NCI-H146 (cell line): ENCODE data around the gene DHCR7.
A peak's percentile ranks its signal among the peaks of the same experiment; 100 is the strongest.
"Not testable (repeated sequence)": the region's sequence is repeated elsewhere in the genome, so short reads cannot be mapped to it uniquely, and the experiment has no call there.

Experiments used
- DNase-seq: peaks from one replicate; lab custom pipeline; 2025; lab: John Stamatoyannopoulos, UW

The DHCR7 gene

DNA sequence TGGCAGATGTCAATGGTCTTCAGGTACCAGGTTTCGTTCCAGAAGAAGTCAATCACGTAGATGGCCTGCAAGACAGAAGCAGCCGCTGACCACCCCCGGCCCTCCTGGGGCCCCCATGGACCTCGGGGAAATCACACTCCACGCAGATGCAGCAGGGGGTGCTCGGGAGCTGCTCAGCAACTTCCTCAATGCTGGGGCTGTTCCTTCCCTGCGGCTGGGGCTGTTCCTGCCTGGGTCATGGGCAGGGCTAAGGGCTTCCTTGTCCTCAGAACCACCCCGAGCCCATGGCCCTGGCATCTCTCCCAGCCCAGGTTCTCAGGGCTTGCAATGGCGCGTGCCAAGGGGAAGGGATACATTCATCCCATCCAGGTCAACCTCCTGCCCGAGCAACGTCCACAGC is 10.3 kb downstream of the DHCR7 start:
- no peak for DNase-seq

GRCh38 chr11:71437399-71437798 is 10.8 kb downstream of the DHCR7 start:
- no peak for DNase-seq

DNA sequence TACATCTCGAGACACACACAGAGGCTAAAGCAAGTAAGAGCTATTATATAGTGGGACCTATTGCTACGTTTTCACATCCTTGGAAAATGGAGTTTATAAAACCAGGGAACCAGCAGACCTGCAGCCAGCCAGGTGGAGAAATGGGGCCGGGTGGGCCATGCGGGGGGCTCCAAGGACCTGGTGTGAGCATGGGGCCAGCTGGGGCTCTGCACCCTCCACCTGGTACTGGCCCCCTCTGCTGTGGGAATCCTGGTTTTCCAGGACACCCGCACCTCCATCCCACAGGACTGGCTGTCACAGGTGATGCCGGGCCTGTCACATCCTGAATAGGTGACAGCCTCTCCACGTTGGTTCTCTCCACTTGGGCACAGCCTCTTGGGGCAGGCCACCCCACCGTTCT is 11.3 kb downstream of the DHCR7 start:
- DNase-seq: no peak

GRCh38 chr11:71435278-71435951 is 12.8 kb downstream of the DHCR7 start:
- no peak for DNase-seq

- no peak for DNase-seq
Measured at GRCh38 chr11:71434576-71435130, 13.5 kb downstream of the DHCR7 start.

- no peak for DNase-seq
Measured at GRCh38 chr11:71433648-71434450, 14.3 kb downstream of the DHCR7 start.

GRCh38 chr11:71432761-71433647 is 15.2 kb downstream of the DHCR7 start:
- DNase-seq: no peak

DNA sequence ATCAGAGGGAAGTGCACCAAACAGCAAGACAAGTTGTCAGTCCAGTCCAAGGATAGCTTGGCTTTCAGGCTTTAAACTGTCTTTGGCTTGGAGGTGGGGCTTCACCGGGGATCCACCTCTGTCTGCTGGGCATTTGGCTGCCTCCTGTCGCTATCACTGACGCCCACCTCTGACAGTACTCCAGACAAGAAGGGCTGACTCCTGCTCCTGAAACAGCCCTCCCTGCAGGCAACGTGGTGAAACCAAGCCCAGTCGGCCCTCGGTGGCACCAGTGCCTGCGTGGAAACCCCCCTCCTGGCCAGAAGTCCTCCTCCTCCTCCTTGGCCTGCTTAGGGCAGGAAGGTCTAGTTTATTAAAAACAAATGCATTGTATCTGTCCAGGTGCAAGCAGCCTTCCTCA is 16.9 kb downstream of the DHCR7 start:
- DNase-seq: no peak

- no peak for DNase-seq
Measured at GRCh38 chr11:71430166-71430565, 18.0 kb downstream of the DHCR7 start.

DNA sequence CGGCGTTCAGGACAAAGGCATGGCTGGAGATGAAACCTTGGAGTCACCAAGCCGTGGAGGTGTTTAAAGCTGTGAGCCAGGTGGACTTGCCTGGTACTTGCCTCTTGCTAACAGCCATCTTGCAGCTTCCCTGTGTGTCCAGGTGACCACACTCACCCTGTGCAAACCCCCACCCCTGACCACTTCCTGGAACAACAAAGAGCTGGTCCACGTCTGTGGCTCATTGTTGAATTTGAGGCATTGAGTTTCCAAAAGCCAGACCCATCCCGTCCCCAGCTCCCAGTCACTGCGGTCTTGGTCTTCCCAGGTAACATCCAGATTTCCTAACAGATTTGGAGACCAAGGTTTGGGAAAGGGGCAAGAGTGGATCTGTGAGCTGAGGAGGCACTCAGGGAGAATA is 18.5 kb downstream of the DHCR7 start:
- DNase-seq: no peak

GRCh38 chr11:71428861-71429435 is 19.2 kb downstream of the DHCR7 start:
- DNase-seq: no peak

DNA sequence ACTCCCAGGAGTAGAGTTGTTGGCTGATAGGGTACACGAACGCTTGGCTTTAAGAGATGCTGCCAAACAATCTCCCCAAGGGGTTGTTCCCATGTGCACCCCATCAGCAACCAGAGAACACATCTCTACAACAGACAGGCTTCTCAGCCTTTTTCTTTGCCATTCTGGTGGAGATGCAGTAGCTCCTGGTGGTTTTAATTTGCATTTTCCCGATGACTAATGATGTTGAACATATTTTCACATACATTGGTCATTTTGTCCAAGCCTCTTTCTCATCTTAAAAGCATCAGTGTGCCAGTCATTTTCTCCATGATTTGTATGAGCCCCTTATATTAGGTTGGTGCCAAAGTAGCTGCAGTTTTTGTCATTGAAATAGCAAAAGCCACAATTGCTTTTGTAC is 21.8 kb downstream of the DHCR7 start:
- DNase-seq: no peak

GRCh38 chr11:71425860-71426259 is 22.3 kb downstream of the DHCR7 start:
- no peak for DNase-seq

GRCh38 chr11:71425409-71425808 is 22.8 kb downstream of the DHCR7 start:
- DNase-seq: no peak

DNA sequence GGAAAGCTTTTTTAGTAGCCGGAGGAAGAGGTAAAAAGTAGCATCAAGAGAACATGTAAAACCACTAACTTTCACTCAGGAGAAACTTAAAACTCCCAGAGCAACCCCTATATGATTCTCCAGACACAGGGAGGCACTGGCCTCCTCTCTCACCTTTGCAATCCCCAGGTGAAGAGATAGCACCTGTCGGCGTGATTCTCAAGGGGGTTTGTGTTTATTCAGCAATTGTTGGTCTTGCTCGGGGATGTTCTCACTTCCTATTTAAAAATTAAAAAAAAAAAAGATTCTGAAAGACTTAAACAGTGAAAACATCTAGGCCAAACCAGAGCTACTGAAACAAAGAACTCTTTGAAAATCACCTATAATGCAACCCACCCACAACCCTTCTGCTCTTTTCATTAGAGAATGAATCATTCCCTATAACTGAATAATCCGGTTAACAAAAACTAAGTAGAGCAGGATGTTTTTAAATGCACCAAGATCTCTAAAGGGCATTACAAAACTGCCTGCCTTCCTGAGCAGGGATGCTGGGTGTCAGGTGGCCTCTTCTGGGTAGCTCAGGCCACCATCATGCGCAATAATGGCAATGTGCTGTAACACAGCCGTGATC is 24.9 kb downstream of the DHCR7 start:
- DNase-seq: no peak

DNA sequence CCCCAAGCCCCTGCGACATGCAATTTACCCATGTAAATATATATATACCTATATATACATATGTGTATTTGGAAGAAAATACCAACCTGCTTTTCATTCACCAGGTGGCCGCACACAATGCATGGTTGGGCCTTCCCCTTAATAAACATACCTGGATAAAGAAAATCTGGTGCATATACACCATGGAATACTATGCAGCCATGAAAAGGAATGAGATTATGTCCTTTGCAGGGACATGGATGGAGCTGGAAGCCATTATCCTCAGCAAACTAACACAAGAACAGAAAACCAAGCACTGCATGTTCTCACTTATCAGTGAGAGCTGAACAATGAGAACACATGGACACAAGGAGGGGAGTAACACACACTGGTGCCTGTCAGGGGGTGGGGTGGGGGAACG is 25.9 kb downstream of the DHCR7 start:
- not testable (repeated sequence) for DNase-seq

- no peak for DNase-seq
Measured at GRCh38 chr11:71421392-71421950, 26.7 kb downstream of the DHCR7 start.

DNA sequence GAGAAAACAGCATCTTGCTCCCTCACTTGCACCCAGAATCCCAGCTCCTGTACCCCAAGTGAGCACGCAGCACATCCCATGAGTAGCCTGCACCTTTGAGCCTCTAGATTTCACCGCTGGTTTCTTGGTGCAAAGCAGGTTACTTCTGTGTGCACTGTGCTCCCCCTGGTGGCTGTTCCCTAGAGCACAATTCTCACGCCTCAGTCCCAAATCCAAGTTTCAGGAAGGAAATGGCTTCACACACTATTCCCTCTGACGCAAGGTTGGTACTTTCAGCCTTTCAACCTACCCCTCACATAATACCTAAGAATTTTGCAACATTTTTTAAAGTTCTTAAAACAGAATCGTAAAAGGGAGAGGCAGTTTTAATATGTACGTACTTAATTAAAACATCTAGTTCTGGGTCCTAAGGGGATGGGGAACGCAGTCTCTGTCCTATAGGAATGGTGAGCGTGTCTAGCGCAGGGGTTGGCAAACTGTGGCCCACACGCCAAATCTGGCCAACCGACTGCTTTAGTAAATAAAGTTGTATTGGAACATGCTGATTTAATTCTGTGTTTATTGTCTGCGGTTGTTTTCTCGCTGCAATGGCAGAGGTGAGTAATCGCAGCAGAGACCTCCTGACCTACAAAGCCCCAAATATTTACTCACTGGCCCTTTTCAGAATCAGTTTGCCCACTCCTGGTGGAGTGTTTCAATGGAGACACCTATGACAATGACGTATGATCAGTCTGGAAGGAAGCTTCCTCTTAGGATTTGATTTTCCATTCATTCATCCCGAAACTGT is 27.5 kb downstream of the DHCR7 start:
- peak; percentile 68 for DNase-seq

GRCh38 chr11:71418643-71419042 is 29.6 kb downstream of the DHCR7 start:
- no peak for DNase-seq

GRCh38 chr11:71414645-71415044 is 33.5 kb downstream of the DHCR7 start:
- DNase-seq: no peak
